ENCODE measurements around the gene CCIN.

The CCIN gene

DNA sequence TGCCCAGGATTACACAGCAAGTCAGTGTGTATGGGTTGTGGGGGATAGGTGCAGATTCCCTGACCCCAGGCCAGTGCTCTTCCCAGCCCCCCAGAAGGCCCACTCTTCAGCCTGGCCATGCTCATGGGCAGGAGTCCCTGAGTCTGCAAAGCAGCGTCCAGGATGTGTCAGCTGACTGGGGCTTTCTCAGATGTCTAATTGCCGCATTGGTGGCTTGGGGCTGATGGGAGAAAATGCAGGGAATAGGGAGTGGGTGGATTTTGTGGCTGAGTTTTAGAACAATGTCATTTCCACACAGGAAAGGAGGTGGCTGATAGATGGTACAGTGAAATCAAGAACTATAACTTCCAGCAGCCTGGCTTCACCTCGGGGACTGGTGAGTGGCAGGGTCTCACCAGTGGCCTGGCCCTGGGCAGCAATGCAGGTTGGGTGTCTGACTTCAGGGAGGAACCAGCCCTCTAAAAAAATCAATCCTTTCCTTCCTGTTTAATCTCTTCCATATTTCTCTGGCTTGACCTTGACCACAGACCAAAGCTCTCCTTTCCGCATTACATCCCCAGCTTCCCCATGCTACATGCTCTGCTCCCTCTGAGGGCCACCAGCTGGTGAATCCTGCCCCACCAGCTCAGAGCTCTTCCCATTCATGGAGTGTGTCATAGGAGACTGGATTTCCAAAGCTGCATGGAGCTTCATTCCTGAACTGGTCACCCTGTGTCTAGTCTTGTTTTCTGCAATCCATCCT is 18.4 kb upstream of the CCIN start:
- TF ChIP-seq, protein P1, sequence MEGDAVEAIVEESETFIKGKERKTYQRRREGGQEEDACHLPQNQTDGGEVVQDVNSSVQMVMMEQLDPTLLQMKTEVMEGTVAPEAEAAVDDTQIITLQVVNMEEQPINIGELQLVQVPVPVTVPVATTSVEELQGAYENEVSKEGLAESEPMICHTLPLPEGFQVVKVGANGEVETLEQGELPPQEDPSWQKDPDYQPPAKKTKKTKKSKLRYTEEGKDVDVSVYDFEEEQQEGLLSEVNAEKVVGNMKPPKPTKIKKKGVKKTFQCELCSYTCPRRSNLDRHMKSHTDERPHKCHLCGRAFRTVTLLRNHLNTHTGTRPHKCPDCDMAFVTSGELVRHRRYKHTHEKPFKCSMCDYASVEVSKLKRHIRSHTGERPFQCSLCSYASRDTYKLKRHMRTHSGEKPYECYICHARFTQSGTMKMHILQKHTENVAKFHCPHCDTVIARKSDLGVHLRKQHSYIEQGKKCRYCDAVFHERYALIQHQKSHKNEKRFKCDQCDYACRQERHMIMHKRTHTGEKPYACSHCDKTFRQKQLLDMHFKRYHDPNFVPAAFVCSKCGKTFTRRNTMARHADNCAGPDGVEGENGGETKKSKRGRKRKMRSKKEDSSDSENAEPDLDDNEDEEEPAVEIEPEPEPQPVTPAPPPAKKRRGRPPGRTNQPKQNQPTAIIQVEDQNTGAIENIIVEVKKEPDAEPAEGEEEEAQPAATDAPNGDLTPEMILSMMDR (IDR thresholded peaks at IDR 0.05; ENCODE audit: control extremely low read depth, extremely low read depth, low read depth, missing control alignments): no peak
- ChIA-PET POLR2A (no interaction called here), CTCF (interaction anchor here (0.9 to 5.8 kb wide), 5 partner anchors 9 to 47 kb away, joined by 3 to 39 read pairs (median 13); partner anchors contain the start of gene GLIPR2)
- DNase-seq (ENCODE audit: extremely low spot score): no peak

DNA sequence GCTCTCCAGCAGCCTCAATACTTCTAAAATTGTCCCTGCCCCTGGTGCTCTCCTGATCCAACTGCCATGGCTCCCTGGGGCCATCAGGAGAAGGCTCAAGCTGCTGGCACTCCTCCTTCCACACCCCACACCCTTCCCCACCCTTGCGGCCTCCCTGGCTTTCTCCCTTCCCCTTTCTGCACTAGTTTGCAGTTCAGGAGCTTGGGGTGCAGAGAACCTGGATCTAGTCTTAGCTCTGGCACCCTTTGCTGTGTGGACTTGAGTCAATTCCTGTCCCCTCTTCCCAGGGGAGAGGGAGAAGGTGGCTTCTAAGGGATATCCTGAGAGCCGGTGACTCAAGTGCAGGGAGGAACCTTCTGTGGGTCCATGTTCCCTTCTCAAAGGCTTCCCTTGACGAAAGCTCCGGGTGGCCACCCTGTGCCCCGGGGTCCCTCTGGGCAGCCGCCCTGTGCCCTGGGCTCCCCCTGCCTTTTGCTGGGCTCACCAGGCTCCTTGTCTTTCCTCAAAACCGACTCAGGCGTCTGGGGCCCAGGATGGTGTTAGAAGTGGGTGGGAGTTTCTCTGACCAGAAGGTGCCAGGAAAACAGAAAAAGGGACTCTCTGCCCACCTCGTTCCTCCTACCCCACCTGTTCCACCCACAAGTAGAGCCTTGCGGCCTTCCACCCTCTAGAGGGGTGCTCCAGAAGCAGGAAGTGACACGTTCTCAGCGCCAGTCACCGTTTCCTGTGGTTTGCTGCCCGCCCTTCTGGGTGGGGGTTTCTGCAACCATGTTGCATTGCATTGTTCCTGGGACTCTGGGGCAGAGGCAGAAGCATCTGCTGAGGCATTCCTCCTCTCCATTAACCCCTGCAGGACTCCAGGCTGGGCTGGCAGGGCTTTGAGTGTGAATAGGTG is 17.6 kb upstream of the CCIN start:
- POLR2A ChIA-PET: no interaction called here
- DNase-seq (ENCODE audit: extremely low spot score): peak; percentile 76
- CTCF ChIA-PET: interaction anchor here (0.9 to 5.8 kb wide), 6 partner anchors 9 to 177 kb away, joined by 3 to 39 read pairs (median 8); partner anchors contain the start of gene GLIPR2
- TF ChIP-seq, protein P1 (IDR thresholded peaks at IDR 0.05; ENCODE audit: control extremely low read depth, extremely low read depth, low read depth, missing control alignments): no peak

DNA sequence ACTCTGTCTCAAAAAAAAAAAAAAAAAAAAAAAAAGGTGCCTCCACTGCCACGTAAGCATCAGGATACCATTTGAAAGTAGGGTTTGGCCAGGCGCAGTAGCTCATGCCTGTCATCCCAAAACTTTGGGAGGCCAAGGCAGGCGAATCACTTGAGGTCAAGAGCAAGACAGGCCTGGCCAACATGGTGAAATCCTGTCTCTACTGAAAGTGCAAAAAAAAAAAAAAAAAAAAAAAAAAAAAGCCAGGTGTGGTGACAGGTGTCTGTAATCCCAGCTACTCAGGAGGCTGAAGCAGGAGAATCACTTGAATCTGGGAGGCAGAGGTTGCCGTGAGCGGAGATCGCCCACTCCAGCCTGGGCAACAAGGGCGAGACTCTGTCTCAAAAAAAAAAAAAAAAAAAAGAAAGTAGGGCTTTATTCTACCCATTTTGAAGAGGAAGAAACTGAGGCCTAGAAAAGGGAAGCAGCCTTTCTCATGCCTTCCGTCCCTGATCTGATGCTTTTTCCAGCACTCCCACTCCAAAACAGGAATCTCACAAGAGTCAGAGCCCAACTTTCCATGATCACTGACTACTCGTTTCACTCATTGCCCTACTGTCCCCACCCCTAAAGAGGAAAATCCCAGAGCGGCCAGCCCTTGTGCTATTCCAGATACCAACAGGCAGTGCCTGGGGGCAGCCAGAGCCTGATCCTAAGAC is 16.3 kb upstream of the CCIN start:
- TF ChIP-seq, protein P1 (IDR thresholded peaks at IDR 0.05; ENCODE audit: control extremely low read depth, extremely low read depth, low read depth, missing control alignments): no peak
- DNase-seq (ENCODE audit: extremely low spot score): no peak
- POLR2A ChIA-PET: no interaction called here
- CTCF ChIA-PET: interaction anchor here (1.5 to 5.8 kb wide), 5 partner anchors 11 to 49 kb away, joined by 4 to 39 read pairs (median 13); partner anchors contain the start of gene GLIPR2

DNA sequence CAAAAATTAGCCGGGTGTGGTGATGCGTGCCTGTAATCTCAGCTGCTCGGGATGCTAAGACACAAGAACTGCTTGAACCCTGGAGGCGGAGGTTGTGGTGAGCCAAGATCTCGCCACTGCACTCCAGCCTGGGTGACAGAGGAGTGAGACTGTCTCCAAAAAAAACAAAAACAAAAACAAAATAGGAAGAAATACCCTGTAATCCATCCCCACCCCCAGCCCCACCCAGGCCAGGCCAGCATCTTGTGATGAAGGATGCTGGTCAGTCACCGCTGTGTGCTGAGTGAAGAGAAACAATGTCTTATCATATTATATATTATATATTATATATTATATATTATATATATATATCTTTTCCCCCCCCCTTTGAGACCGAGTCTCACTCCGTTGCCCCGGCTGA is 15.4 kb upstream of the CCIN start:
- CTCF ChIA-PET: interaction anchor here (1.5 to 4.5 kb wide), 3 partner anchors 12 to 50 kb away, joined by 4 to 42 read pairs (median 5); no protein-coding TSS in a partner anchor
- TF ChIP-seq, protein P1 (IDR thresholded peaks at IDR 0.05; ENCODE audit: control extremely low read depth, extremely low read depth, low read depth, missing control alignments): no peak
- no peak for DNase-seq (ENCODE audit: extremely low spot score)
- POLR2A ChIA-PET: no interaction called here

DNA sequence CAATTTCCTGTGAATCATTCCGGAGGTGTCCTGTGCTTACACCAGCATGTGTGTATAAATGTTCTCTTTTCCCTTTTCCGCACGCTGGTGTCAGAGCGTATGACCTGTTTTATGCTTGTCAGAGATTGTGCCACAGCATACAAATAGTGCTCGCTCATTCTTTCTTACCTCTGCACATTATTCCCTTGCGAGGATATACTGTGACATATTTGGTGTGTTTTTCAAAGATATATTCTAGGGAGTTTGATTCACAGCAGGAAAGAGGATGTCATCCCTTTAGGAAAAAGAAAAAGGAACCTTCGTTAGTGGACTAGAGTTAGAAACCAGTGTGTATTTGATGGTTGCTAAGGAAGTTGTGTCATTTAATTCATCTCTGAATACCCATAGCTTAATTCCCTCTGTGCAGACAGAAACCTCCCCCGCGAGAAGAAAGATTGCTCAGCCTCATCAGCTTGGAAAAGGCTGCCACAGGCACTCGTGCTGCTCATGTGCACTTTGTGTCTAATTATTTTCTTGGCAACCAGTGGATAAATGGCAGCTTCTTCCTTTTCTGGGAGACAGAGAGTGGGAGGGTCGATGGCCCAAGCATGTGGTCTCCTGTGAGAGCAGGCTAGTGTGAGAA is 14.7 kb upstream of the CCIN start:
- TF ChIP-seq, protein P1 (IDR thresholded peaks at IDR 0.05; ENCODE audit: control extremely low read depth, extremely low read depth, low read depth, missing control alignments): no peak
- no peak for DNase-seq (ENCODE audit: extremely low spot score)
- ChIA-PET POLR2A (no interaction called here), CTCF (interaction anchor here (0.9 to 4.5 kb wide), 5 partner anchors 10 to 51 kb away, joined by 3 to 42 read pairs (median 5); partner anchors contain the start of gene CLTA)

Data from GM10248 (cell line).